Neural cell (in vitro differentiated cells): ENCODE data around the gene TXNL4A. TPM values are rescaled to one million over a fixed set of nuclear protein-coding genes. Genes with fewer than 3 reads are reported as not detected.

ENCODE experiments used
- H2AFZ ChIP-seq: fragments of 200-600, 300-800 bp; sonication (generic), shearing (Covaris generic); 2 replicates; pipeline ENCODE4 v1.6.0; 2014; ENCODE audit warnings: low read depth, mild to moderate bottlenecking, antibody characterized with exemption, low read length, moderate library complexity
- H3F3A ChIP-seq: fragments of 200-600 bp; shearing (Covaris generic); 2 replicates; pipeline ENCODE4 v1.6.1; 2016; ENCODE audit warnings: mild to moderate bottlenecking, moderate library complexity, mixed read lengths, antibody characterized with exemption, low read length; ENCODE audit not compliant: insufficient read depth, poor library complexity, severe bottlenecking
- H3K27ac ChIP-seq: fragments of 200-600, 300-800 bp; sonication (generic), shearing (Covaris generic); 2 replicates; pipeline ENCODE4 v1.5.1; 2014; ENCODE audit warnings: mild to moderate bottlenecking, low read length, moderate library complexity
- H3K27me3 ChIP-seq: fragments of 300-800, 200-600 bp; sonication (generic), shearing (Covaris generic); 2 replicates; pipeline ENCODE4 v1.6.0; 2014; ENCODE audit warnings: mild to moderate bottlenecking, low read depth, low read length, moderate library complexity; ENCODE audit not compliant: insufficient read depth
- H3K36me3 ChIP-seq: fragments of 300-800, 200-600 bp; sonication (generic), shearing (Covaris generic); 2 replicates; pipeline ENCODE4 v1.5.1; 2014; ENCODE audit warnings: mild to moderate bottlenecking, antibody characterized with exemption, low read length, moderate library complexity; ENCODE audit not compliant: insufficient read depth
- H3K4me2 ChIP-seq: fragments of 300-800, 200-600 bp; sonication (generic), shearing (Covaris generic); 2 replicates; pipeline ENCODE4 v1.6.0; 2014; ENCODE audit warnings: mild to moderate bottlenecking, low read length
- H3K4me3 ChIP-seq: fragments of 300-800, 200-600 bp; sonication (generic), shearing (Covaris generic); 2 replicates; pipeline ENCODE4 v1.5.1; 2014; ENCODE audit warnings: mild to moderate bottlenecking, low read length, moderate library complexity
- H3K79me2 ChIP-seq: fragments of 200-600 bp; shearing (Covaris generic); replicated peaks from 2 replicates; pipeline ENCODE4 v1.6.0; 2014; ENCODE audit warnings: mild to moderate bottlenecking, low read length, moderate library complexity; ENCODE audit not compliant: insufficient read depth
- H3K9ac ChIP-seq: fragments of 300-800, 200-600 bp; sonication (generic), shearing (Covaris generic); 2 replicates; pipeline ENCODE4 v1.6.1; 2016; ENCODE audit warnings: mild to moderate bottlenecking, low read length, mixed read lengths
- H3K9me2 ChIP-seq: fragments of 200-600 bp; shearing (Covaris generic); 2 replicates; pipeline ENCODE4 v1.6.1; 2016; ENCODE audit warnings: mild to moderate bottlenecking, low read length, mixed read lengths; ENCODE audit not compliant: insufficient read depth
- H3K9me3 ChIP-seq: fragments of 200-600, 300-800 bp; sonication (generic), shearing (Covaris generic); 2 replicates; pipeline ENCODE4 v1.6.1; 2016; ENCODE audit warnings: mild to moderate bottlenecking, mixed run types, low read length, moderate library complexity, mixed read lengths
- H4K20me1 ChIP-seq: fragments of 200-600 bp; shearing (Covaris generic); 2 replicates; pipeline ENCODE4 v1.6.1; 2016; ENCODE audit warnings: mild to moderate bottlenecking, mixed run types; ENCODE audit not compliant: insufficient read depth
- CTCF ChIP-seq: fragments of 450-650 bp; IDR thresholded peaks from 2 replicates; pipeline ENCODE4 v1.5.1; 2014; ENCODE audit warnings: antibody characterized with exemption, mild to moderate bottlenecking, moderate library complexity; ENCODE audit not compliant: poor library complexity, severe bottlenecking
- EP300 ChIP-seq: fragments of 450-650 bp; conservative IDR thresholded peaks from 2 replicates; pipeline ENCODE4 v1.6.1; 2014; ENCODE audit warnings: antibody characterized with exemption, mild to moderate bottlenecking, moderate library complexity; ENCODE audit not compliant: poor library complexity, severe bottlenecking
- EZH2 ChIP-seq: fragments of 200-600, 300-800 bp; shearing (Covaris generic), sonication (generic); IDR thresholded peaks from 2 replicates; pipeline ENCODE4 v1.6.1; 2014; ENCODE audit warnings: antibody characterized with exemption, low read length, borderline replicate concordance, mild to moderate bottlenecking; ENCODE audit not compliant: insufficient read depth, poor library complexity, severe bottlenecking
- MXI1 ChIP-seq: fragments of 450-650 bp; conservative IDR thresholded peaks from 2 replicates; pipeline ENCODE4 v1.6.1; 2014; ENCODE audit warnings: antibody characterized with exemption, mild to moderate bottlenecking; ENCODE audit not compliant: poor library complexity, severe bottlenecking
- POLR2AphosphoS5 ChIP-seq: IDR thresholded peaks from 2 replicates; pipeline ENCODE4 v1.6.1; 2012
- RAD21 ChIP-seq: fragments of 450-650 bp; conservative IDR thresholded peaks from 2 replicates; pipeline ENCODE4 v1.6.1; 2014; ENCODE audit warnings: antibody characterized with exemption, mild to moderate bottlenecking, moderate library complexity
- REST ChIP-seq: IDR thresholded peaks from 2 replicates; pipeline ENCODE4 v1.6.1; 2012; ENCODE audit warnings: borderline replicate concordance
- SMC3 ChIP-seq: fragments of 450-650 bp; conservative IDR thresholded peaks from 2 replicates; pipeline ENCODE4 v1.6.1; 2014; ENCODE audit warnings: antibody characterized with exemption, mild to moderate bottlenecking, moderate library complexity; ENCODE audit not compliant: poor library complexity
- TAF1 ChIP-seq: IDR thresholded peaks from 2 replicates; pipeline ENCODE4 v1.6.1; 2012; ENCODE audit warnings: low read depth
- polyA plus RNA-seq: library from polyadenylated mRNA; depleted of rRNA; stranded (reverse); fragments of >200 nt; gene quantifications from 2 replicates; pipeline ENCODE4 v1.2.3, GENCODE V29; 2014

TXNL4A gene
- polyA plus RNA-seq, 1 donor from 2014 or later: 163 TPM

GRCh38 chr18:79941473-79942119, 46.8 kb downstream of the TXNL4A start:
- Histone ChIP-seq H3K79me2 (peaks cover 24% of the 10 kb centered on the region), H3F3A (no peaks in the 10 kb centered on the region), H3K9me2 (no peaks in the 10 kb centered on the region), H3K27me3 (no peaks in the 10 kb centered on the region), H3K36me3 (peaks cover 10% of the 10 kb centered on the region), H3K27ac (no peak overlapping the region), H4K20me1 (no peaks in the 10 kb centered on the region), H2AFZ (no peak overlapping the region), H3K4me3 (no peak overlapping the region), H3K4me2 (no peak overlapping the region), H3K9me3 (peaks cover 12% of the 10 kb centered on the region), H3K9ac (no peak overlapping the region)
- no peak for TF ChIP-seq RAD21
- no peak for TF ChIP-seq MXI1
- TF ChIP-seq EP300: no peak
- no peak for TF ChIP-seq TAF1
- no peak for TF ChIP-seq POLR2AphosphoS5
- no peak for TF ChIP-seq SMC3
- no peak for TF ChIP-seq CTCF
- TF ChIP-seq EZH2: no peak
- TF ChIP-seq REST: no peak

GRCh38 chr18:79940814-79941472, 47.4 kb downstream of the TXNL4A start:
- no peaks in the 10 kb centered on the region for H3F3A ChIP-seq
- H3K4me3 ChIP-seq: no peak overlapping the region
- peaks cover 20% of the 10 kb centered on the region for H3K79me2 ChIP-seq
- no peak overlapping the region for H3K4me2 ChIP-seq
- peaks cover 12% of the 10 kb centered on the region for H3K9me3 ChIP-seq
- no peaks in the 10 kb centered on the region for H4K20me1 ChIP-seq
- no peak overlapping the region for H2AFZ ChIP-seq
- H3K9me2 ChIP-seq: no peaks in the 10 kb centered on the region
- H3K27me3 ChIP-seq: no peaks in the 10 kb centered on the region
- no peak overlapping the region for H3K27ac ChIP-seq
- H3K36me3 ChIP-seq: peaks cover 16% of the 10 kb centered on the region
- H3K9ac ChIP-seq: no peak overlapping the region
- TF ChIP-seq REST (no peak), SMC3 (no peak), MXI1 (no peak), EP300 (no peak), TAF1 (no peak), POLR2AphosphoS5 (no peak), RAD21 (no peak), EZH2 (no peak), CTCF (no peak)
